GM12873 (cell line): Measurements from ENCODE around the gene SDCCAG8.

Source experiments
- CTCF ChIP-seq: IDR thresholded peaks from 2 replicates; pipeline ENCODE4 v1.5.1; 2012; ENCODE audit warnings: low read depth, mild to moderate bottlenecking, moderate library complexity, low read length, control low read depth; ENCODE audit not compliant: insufficient read depth; ENCODE audit errors: missing control alignments

The SDCCAG8 gene

DNA sequence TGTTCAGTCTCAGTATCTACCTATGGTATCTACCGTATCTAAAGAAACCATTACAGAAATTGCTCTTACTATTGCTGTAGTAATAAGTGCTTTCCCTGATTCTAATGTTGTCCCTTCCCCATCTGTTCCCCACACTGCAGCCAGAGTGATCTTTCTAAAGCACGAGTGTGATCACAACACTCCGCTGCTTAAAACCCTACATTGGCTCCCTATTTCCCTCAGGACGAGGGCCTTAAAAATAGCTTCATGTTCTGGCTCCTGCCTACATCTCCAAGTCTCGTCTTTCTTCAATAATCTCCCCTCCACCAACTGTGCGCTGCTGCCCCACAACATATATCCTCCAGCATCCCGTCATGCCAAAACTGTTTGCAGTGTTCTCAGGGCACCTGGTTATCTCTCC, 150.6 kb downstream of the SDCCAG8 start:
- TF ChIP-seq CTCF = no peak

DNA sequence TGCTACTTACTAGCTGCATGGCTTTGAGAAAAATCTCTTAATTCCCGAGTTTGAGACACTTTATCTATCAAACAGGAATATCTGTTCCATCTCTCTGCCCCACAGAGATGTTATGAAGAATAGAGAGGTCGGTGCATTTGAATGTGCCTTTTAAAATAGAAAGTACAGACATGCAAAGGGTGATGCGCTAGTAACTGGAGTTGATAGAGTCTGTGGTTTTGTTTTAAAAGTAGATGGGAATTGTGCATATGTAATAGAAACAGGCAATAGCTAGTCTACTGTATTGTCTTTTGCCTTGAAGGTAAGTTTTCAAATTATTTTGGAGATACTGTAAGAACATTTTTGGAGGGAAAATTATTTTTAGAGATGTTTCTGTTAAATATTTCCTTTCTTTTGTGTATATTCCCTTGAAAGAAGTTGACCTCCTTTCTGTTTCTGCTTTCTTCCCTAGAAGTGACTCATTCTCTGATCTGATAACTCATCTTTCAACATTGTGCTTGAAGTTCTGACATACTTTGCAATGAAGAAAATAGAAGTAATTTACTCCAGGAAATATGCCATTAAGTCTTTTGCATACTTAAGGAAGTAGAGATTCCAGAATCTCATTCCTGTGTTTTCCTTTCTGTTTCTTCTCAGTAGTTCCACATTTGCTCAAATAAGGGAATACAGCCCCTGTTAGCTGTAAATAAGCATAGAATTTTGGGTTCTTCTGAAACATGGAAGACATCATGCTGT, 151.6 kb downstream of the SDCCAG8 start:
- TF ChIP-seq CTCF = no peak

- no peak for TF ChIP-seq CTCF
These were observed 152.6 kb downstream of the SDCCAG8 start for GRCh38 chr1:243408479-243408878.

DNA sequence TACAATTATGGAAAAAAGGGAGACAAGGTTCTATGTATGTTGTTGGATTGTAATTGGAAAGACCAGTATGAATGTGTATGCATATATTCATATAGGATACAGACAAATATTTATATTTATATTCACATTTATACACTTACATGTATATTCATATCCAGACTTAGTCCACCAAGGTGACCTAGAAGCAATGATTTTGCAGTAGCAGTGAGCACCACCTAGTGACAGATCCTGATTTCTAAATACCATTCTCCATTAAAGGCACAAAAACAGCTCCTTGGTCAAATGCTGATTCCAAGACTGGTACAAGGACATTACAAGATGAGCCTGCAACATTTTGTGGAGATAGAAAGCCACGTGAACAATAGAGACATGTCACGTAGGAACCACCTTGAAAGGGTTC, 153.4 kb downstream of the SDCCAG8 start:
- TF ChIP-seq CTCF = peak; percentile 34

- no peak for TF ChIP-seq CTCF
These were observed 155.6 kb downstream of the SDCCAG8 start for GRCh38 chr1:243411472-243411871.

DNA sequence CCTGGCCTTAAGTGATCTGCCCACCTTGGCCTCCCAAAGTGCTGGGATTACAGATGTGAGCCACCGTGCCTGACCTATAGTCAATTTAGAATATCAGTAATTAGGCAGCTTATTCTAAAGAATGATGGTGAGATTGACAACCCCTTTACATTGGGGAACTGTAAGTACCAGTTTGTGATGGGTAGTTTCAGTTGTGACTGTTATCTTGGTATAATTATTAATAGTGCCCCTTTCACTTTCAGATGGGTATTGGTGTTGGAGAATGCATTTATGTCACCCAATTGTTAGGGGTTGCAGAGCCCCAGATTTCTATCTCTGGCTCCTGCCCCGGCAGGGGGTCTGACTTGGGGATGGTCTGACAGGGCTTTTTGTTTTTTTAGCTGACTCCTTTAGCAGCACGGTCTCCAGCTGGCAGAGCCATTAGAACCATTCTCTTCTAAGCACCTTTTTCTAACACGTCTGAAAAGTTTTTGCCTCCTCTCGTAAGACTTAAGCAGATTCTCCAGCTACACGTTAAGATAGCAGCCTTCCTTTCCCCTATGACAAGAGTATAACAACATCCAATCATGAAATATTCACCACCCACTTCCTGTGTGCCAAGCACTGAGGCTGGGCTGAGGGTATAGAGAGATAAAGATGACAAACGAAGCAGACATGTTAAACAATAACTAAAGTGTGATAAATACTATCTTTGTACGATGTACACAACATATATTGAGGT, 157.8 kb downstream of the SDCCAG8 start:
- TF ChIP-seq CTCF = no peak

DNA sequence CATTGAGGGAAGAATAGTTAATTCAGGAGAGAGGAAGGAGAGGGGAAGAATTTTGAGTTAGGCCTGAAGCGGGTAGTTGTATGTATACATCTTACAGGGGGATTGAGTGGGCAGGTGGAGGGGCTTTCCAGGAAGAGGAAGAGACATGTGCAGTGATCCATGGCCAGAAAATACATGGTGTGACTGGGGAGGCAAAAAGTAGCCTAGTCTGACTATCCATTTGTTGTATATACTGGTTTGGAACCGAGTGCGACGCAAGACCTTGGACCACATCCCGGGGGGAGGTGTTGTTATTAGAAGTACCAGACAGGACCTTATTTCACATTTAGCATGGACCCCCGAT, 158.3 kb downstream of the SDCCAG8 start:
- TF ChIP-seq CTCF = no peak
